ENCODE measurements around the gene RSL24D1.

- no peak for TF ChIP-seq POLR2A (IDR thresholded peaks at IDR 0.05)
- no peak for TF ChIP-seq POLR2AphosphoS5 (IDR thresholded peaks at IDR 0.05; ENCODE audit: insufficient read depth in 1 of 2, low read depth in 1 of 2)
- TF ChIP-seq CTCF (IDR thresholded peaks at IDR 0.05) = no peak
Observed at GRCh38 chr15:55170361-55170760, 26.4 kb downstream of the RSL24D1 start.

Measured in vagina (tissue), 2 donors.